Suprapubic skin (tissue), 4 donors: ENCODE data around the gene ZMYM1. TPM values are rescaled to one million over a fixed set of nuclear protein-coding genes. Genes with fewer than 3 reads are reported as not detected.
"Not testable (repeated sequence)": the region's sequence is repeated elsewhere in the genome, so short reads cannot be mapped to it uniquely, and the experiment has no call there.

Experiments used
- DNase-seq, 2 donors: peaks; one replicate each; pipeline ENCODE4 v3.0.0-alpha.2; 2019; ENCODE audit warnings: low spot score in 2 of 2
- H3K27ac ChIP-seq: fragments of 200-600 bp; sonication (generic); one replicate; pipeline ENCODE4 v1.5.1; 2019
- H3K27me3 ChIP-seq: fragments of 200-600 bp; sonication (generic); one replicate; pipeline ENCODE4 v1.5.1; 2019
- H3K36me3 ChIP-seq: fragments of 200-600 bp; sonication (generic); one replicate; pipeline ENCODE4 v1.5.1; 2019
- H3K4me1 ChIP-seq: fragments of 200-600 bp; sonication (generic); one replicate; pipeline ENCODE4 v1.5.1; 2019
- H3K4me3 ChIP-seq: fragments of 200-600 bp; sonication (generic); one replicate; pipeline ENCODE4 v1.5.1; 2019; ENCODE audit warnings: mild to moderate bottlenecking
- H3K9me3 ChIP-seq: fragments of 200-600 bp; sonication (generic); one replicate; pipeline ENCODE4 v1.5.1; 2019
- EP300 ChIP-seq: sonication (generic); formaldehyde crosslinking; IDR thresholded peaks from one replicate; pipeline ENCODE4 v1.6.1; 2017; ENCODE audit warnings: antibody characterized with exemption
- POLR2A ChIP-seq, 2 donors: fragments of 450-650 bp; IDR thresholded peaks; one replicate each; pipeline ENCODE4 v1.6.1; 2017; ENCODE audit warnings: antibody characterized with exemption in 2 of 2, mild to moderate bottlenecking in 2 of 2, moderate library complexity in 2 of 2
- POLR2AphosphoS5 ChIP-seq, 3 donors: sonication (generic); formaldehyde crosslinking; IDR thresholded peaks; one replicate each; pipeline ENCODE4 v1.6.1; 2017; ENCODE audit warnings: antibody characterized with exemption in 3 of 3
- WGBS: methylation state at CpG from one replicate; pipeline ENCODE4 v1.1.5; 2018; 5-methylcytosine and 5-hydroxymethylcytosine counted together
- total RNA-seq, 4 donors: library from RNA; depleted of rRNA; stranded (reverse); fragments of >200 nt; gene quantifications; one replicate each; pipeline ENCODE4 v1.1.0, GENCODE V29; 2016
- TF ChIP-seq, protein P1 (sequence below), 2 donors: fragments of 200-600 bp in 1 of 2; fragments of 450-650 bp in 1 of 2; sonication (generic) in 1 of 2; IDR thresholded peaks; one replicate each; pipeline ENCODE4 v1.5.1; 2016 to 2019; ENCODE audit warnings: antibody characterized with exemption in 2 of 2, mild to moderate bottlenecking in 1 of 2, moderate library complexity in 1 of 2

The ZMYM1 gene
- total RNA-seq, 4 donors from 2014 or later, result 6.7 to 15.9 (median 12.0) TPM

- Histone ChIP-seq H3K4me3 (no peak overlapping the region), H3K27ac (no peak overlapping the region), H3K9me3 (no peaks in the 10 kb centered on the region), H3K27me3 (no peaks in the 10 kb centered on the region), H3K4me1 (no peaks in the 10 kb centered on the region), H3K36me3 (no peaks in the 10 kb centered on the region)
- WGBS, result 47% methylated on average over 2 of the region's 2 CpGs
- no peak for DNase-seq
- no peak for TF ChIP-seq POLR2A (IDR thresholded peaks at IDR 0.05)
- TF ChIP-seq POLR2AphosphoS5 (IDR thresholded peaks at IDR 0.05), result no peak
- TF ChIP-seq, protein P1, sequence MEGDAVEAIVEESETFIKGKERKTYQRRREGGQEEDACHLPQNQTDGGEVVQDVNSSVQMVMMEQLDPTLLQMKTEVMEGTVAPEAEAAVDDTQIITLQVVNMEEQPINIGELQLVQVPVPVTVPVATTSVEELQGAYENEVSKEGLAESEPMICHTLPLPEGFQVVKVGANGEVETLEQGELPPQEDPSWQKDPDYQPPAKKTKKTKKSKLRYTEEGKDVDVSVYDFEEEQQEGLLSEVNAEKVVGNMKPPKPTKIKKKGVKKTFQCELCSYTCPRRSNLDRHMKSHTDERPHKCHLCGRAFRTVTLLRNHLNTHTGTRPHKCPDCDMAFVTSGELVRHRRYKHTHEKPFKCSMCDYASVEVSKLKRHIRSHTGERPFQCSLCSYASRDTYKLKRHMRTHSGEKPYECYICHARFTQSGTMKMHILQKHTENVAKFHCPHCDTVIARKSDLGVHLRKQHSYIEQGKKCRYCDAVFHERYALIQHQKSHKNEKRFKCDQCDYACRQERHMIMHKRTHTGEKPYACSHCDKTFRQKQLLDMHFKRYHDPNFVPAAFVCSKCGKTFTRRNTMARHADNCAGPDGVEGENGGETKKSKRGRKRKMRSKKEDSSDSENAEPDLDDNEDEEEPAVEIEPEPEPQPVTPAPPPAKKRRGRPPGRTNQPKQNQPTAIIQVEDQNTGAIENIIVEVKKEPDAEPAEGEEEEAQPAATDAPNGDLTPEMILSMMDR (IDR thresholded peaks at IDR 0.05), result no peak
- TF ChIP-seq EP300, result no peak
These were observed 20.2 kb upstream of the ZMYM1 start for GRCh38 chr1:35058988-35059387.

- 49% methylated on average over 4 of the region's 4 CpGs for WGBS
- H3K36me3 ChIP-seq, result no peaks in the 10 kb centered on the region
- no peak for DNase-seq
- H3K27me3 ChIP-seq, result no peaks in the 10 kb centered on the region
- H3K9me3 ChIP-seq, result no peaks in the 10 kb centered on the region
- no peak overlapping the region for H3K4me3 ChIP-seq
- no peaks in the 10 kb centered on the region for H3K4me1 ChIP-seq
- H3K27ac ChIP-seq, result no peak overlapping the region
- TF ChIP-seq, protein P1 (IDR thresholded peaks at IDR 0.05), result no peak
- no peak for TF ChIP-seq POLR2A (IDR thresholded peaks at IDR 0.05)
- no peak for TF ChIP-seq POLR2AphosphoS5 (IDR thresholded peaks at IDR 0.05)
- no peak for TF ChIP-seq EP300
These were observed 16.5 kb upstream of the ZMYM1 start for GRCh38 chr1:35062518-35063196.

DNA sequence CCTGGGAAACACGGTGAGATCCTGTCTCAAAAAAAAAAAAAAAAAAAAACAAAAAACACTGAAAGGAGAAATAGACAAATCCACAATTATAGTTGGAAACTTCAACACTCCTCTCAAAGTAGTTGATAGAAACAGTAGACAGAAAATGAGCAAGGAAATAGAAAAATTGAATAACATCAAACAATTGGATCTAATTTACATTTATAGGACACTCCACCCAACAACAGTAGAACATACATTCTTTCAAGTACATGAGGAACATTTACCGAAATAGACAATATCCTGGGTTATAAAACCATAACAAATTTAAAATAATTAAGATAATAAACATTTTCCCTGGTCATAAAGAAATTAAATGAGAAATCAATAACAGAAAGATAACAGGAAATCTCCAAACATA lies 14.9 kb upstream of the ZMYM1 start:
- H3K27ac ChIP-seq, result no peak overlapping the region
- WGBS, result 80% methylated on average over 2 of the region's 2 CpGs
- TF ChIP-seq EP300 (no peak), POLR2AphosphoS5 (IDR thresholded peaks at IDR 0.05) (no peak), POLR2A (IDR thresholded peaks at IDR 0.05) (no peak)
- TF ChIP-seq, protein P1 (IDR thresholded peaks at IDR 0.05), result no peak
- H3K4me3 ChIP-seq, result no peak overlapping the region
- H3K4me1 ChIP-seq, result no peaks in the 10 kb centered on the region
- no peaks in the 10 kb centered on the region for H3K27me3 ChIP-seq
- H3K36me3 ChIP-seq, result no peaks in the 10 kb centered on the region
- DNase-seq, result no peak
- no peaks in the 10 kb centered on the region for H3K9me3 ChIP-seq

DNA sequence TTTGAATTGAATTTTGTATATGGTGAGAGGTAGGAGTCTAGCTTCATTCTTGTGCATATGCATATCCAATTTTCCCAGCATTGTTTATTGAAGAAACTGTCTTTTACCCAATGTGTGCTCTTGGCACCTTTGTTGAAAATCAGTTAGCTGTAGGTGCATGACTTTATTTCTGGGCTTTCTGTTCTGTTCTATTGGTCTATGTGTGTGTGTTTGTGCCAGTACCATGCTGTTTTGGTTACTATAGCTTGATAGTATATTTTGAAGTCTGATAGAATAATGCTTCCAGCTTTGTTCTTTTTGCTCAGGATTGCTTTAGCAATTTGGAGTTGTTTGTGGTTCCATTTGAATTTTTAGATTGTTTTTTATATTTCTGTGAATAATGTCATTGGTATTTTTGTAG lies 9.4 kb upstream of the ZMYM1 start:
- Histone ChIP-seq H3K36me3 (no peaks in the 10 kb centered on the region), H3K27ac (no peak overlapping the region), H3K9me3 (peaks cover 4% of the 10 kb centered on the region), H3K4me3 (no peak overlapping the region), H3K4me1 (no peaks in the 10 kb centered on the region), H3K27me3 (no peaks in the 10 kb centered on the region)
- no peak for DNase-seq
- TF ChIP-seq POLR2AphosphoS5 (IDR thresholded peaks at IDR 0.05), result no peak

- Histone ChIP-seq H3K27me3 (no peaks in the 10 kb centered on the region), H3K4me3 (no peak overlapping the region), H3K4me1 (no peaks in the 10 kb centered on the region), H3K9me3 (peaks cover 4% of the 10 kb centered on the region), H3K36me3 (no peaks in the 10 kb centered on the region), H3K27ac (no peak overlapping the region)
- WGBS, result 92% methylated on average over 1 of the region's 1 CpG
- TF ChIP-seq POLR2A (IDR thresholded peaks at IDR 0.05) (no peak), POLR2AphosphoS5 (IDR thresholded peaks at IDR 0.05) (no peak), EP300 (no peak)
- TF ChIP-seq, protein P1 (IDR thresholded peaks at IDR 0.05), result no peak
- no peak for DNase-seq
These were observed 5.8 kb upstream of the ZMYM1 start for GRCh38 chr1:35073265-35073811.

- H3K36me3 ChIP-seq, DNase-seq, H3K9me3 ChIP-seq, H3K27ac ChIP-seq, H3K27me3 ChIP-seq, H3K4me1 ChIP-seq, H3K4me3 ChIP-seq: not testable (repeated sequence)
- 89% methylated on average over 8 of the region's 8 CpGs for WGBS
These were observed 2.8 kb upstream of the ZMYM1 start for GRCh38 chr1:35076426-35076825.
